OCI-LY1 (cell line): ENCODE data around the gene PLCD3.

Source experiments
- H2AFZ ChIP-seq: fragments of 200-600 bp; sonication (generic), shearing (Covaris generic); 2 replicates; pipeline ENCODE4 v1.6.0; 2014; ENCODE audit warnings: antibody characterized with exemption, mild to moderate bottlenecking, low read length
- H3F3A ChIP-seq: fragments of 200-600 bp; sonication (generic), shearing (Covaris generic); 2 replicates; pipeline ENCODE4 v1.6.0; 2014; ENCODE audit warnings: mild to moderate bottlenecking, antibody characterized with exemption, low read length, moderate library complexity; ENCODE audit not compliant: insufficient read depth
- H3K27ac ChIP-seq: fragments of 200-600 bp; sonication (generic); 2 replicates; pipeline ENCODE4 v1.5.1; 2014; ENCODE audit warnings: low read length, mixed run types, mild to moderate bottlenecking, low read depth; ENCODE audit not compliant: poor library complexity, severe bottlenecking
- H3K27me3 ChIP-seq: fragments of 200-600 bp; sonication (generic); 2 replicates; pipeline ENCODE4 v1.6.0; 2014; ENCODE audit warnings: antibody characterized with exemption, mild to moderate bottlenecking, low read length, moderate library complexity; ENCODE audit not compliant: insufficient read depth
- H3K36me3 ChIP-seq: fragments of 200-600 bp; sonication (generic); 2 replicates; pipeline ENCODE4 v1.6.1; 2014; ENCODE audit warnings: mild to moderate bottlenecking, antibody characterized with exemption, low read length, moderate library complexity, mixed read lengths; ENCODE audit not compliant: insufficient read depth
- H3K4me1 ChIP-seq: fragments of 200-600 bp; sonication (generic); 2 replicates; pipeline ENCODE4 v1.5.1; 2014; ENCODE audit warnings: mild to moderate bottlenecking, low read length, moderate library complexity; ENCODE audit not compliant: insufficient read depth, severe bottlenecking
- H3K4me2 ChIP-seq: fragments of 200-600 bp; sonication (generic), shearing (Covaris generic); 2 replicates; pipeline ENCODE4 v1.6.1; 2014; ENCODE audit warnings: low read length
- H3K4me3 ChIP-seq: fragments of 200-600 bp; sonication (generic); 2 replicates; pipeline ENCODE4 v1.5.1; 2014; ENCODE audit warnings: low read length, low read depth, mild to moderate bottlenecking, mixed read lengths; ENCODE audit not compliant: poor library complexity, severe bottlenecking
- H3K79me2 ChIP-seq: fragments of 200-600 bp; shearing (Covaris generic); 2 replicates; pipeline ENCODE4 v1.6.1; 2016; ENCODE audit warnings: mixed run types, low read length, mixed read lengths; ENCODE audit not compliant: insufficient read depth
- H3K9ac ChIP-seq: fragments of 200-600 bp; sonication (generic), shearing (Covaris generic); 2 replicates; pipeline ENCODE4 v1.6.1; 2014; ENCODE audit warnings: mild to moderate bottlenecking, low read length, mixed read lengths
- H3K9me2 ChIP-seq: fragments of 200-600 bp; sonication (generic), shearing (Covaris generic); 2 replicates; pipeline ENCODE4 v1.6.1; 2014; ENCODE audit warnings: low read depth, mild to moderate bottlenecking, low read length, mixed read lengths
- H3K9me3 ChIP-seq: fragments of 200-600 bp; shearing (Covaris generic); 2 replicates; pipeline ENCODE4 v1.6.1; 2014; ENCODE audit warnings: low read length, mixed read lengths
- H4K20me1 ChIP-seq: fragments of 200-600 bp; sonication (generic), shearing (Covaris generic); 2 replicates; pipeline ENCODE4 v1.6.0; 2016; ENCODE audit warnings: mild to moderate bottlenecking, low read length; ENCODE audit not compliant: insufficient read depth
- CTCF ChIP-seq: fragments of 200-600 bp; sonication (generic), shearing (Covaris generic); IDR thresholded peaks from 2 replicates; pipeline ENCODE4 v1.5.1; 2017; ENCODE audit warnings: mild to moderate bottlenecking, antibody characterized with exemption, low read length, moderate library complexity, mixed read lengths
- EZH2 ChIP-seq: fragments of 200-600 bp; sonication (generic), shearing (Covaris generic); IDR thresholded peaks from 2 replicates; pipeline ENCODE4 v1.8.0; 2017; ENCODE audit warnings: borderline replicate concordance, mixed run types, mild to moderate bottlenecking, antibody characterized with exemption, low read length, moderate library complexity, mixed read lengths

PLCD3 gene

GRCh38 chr17:45098869-45099616 lies 33.3 kb downstream of the PLCD3 start:
- Histone ChIP-seq H2AFZ (no peak overlapping the region), H3K36me3 (peaks cover 87% of the 10 kb centered on the region), H3K9ac (no peak overlapping the region), H3K9me2 (no peaks in the 10 kb centered on the region), H3K4me2 (no peak overlapping the region), H3K27ac (peak overlapping the region; percentile 25), H3K27me3 (no peaks in the 10 kb centered on the region), H3K4me3 (no peak overlapping the region), H3K4me1 (peaks cover 19% of the 10 kb centered on the region), H3F3A (no peaks in the 10 kb centered on the region), H3K9me3 (no peaks in the 10 kb centered on the region), H3K79me2 (no peaks in the 10 kb centered on the region), H4K20me1 (no peaks in the 10 kb centered on the region)
- peak; percentile 92 for TF ChIP-seq CTCF
- no peak for TF ChIP-seq EZH2

GRCh38 chr17:45098081-45098868 lies 34.0 kb downstream of the PLCD3 start:
- Histone ChIP-seq H4K20me1 (no peaks in the 10 kb centered on the region), H3K9me3 (no peaks in the 10 kb centered on the region), H3K9ac (no peak overlapping the region), H3K79me2 (no peaks in the 10 kb centered on the region), H3K27me3 (no peaks in the 10 kb centered on the region), H3K4me1 (peaks cover 19% of the 10 kb centered on the region), H3F3A (no peaks in the 10 kb centered on the region), H3K4me2 (no peak overlapping the region), H2AFZ (no peak overlapping the region), H3K4me3 (no peak overlapping the region), H3K9me2 (no peaks in the 10 kb centered on the region), H3K36me3 (peaks cover 87% of the 10 kb centered on the region), H3K27ac (peak overlapping the region; percentile 25)
- TF ChIP-seq EZH2 = no peak
- no peak for TF ChIP-seq CTCF

- H4K20me1 ChIP-seq = no peaks in the 10 kb centered on the region
- H3K4me2 ChIP-seq = no peak overlapping the region
- TF ChIP-seq CTCF (no peak), EZH2 (no peak)
- H3K79me2 ChIP-seq = no peaks in the 10 kb centered on the region
- H3K9ac ChIP-seq = no peak overlapping the region
- H3F3A ChIP-seq = no peaks in the 10 kb centered on the region
- H3K4me1 ChIP-seq = peaks cover 19% of the 10 kb centered on the region
- H3K27me3 ChIP-seq = no peaks in the 10 kb centered on the region
- H3K27ac ChIP-seq = no peak overlapping the region
- H3K9me3 ChIP-seq = no peaks in the 10 kb centered on the region
- H3K4me3 ChIP-seq = no peak overlapping the region
- H2AFZ ChIP-seq = no peak overlapping the region
- peaks cover 87% of the 10 kb centered on the region for H3K36me3 ChIP-seq
- H3K9me2 ChIP-seq = no peaks in the 10 kb centered on the region
Observed at GRCh38 chr17:45096926-45097325, 35.4 kb downstream of the PLCD3 start.
